ENCODE data around the gene KRT85. TPM values are rescaled to one million over a fixed set of nuclear protein-coding genes. Genes with fewer than 3 reads are reported as not detected.

The KRT85 gene
- total and polyA plus RNA-seq, 2 donors (not counting 3 experiments of a cell fraction or from before 2014, with no cell fraction given) = not detected

DNA sequence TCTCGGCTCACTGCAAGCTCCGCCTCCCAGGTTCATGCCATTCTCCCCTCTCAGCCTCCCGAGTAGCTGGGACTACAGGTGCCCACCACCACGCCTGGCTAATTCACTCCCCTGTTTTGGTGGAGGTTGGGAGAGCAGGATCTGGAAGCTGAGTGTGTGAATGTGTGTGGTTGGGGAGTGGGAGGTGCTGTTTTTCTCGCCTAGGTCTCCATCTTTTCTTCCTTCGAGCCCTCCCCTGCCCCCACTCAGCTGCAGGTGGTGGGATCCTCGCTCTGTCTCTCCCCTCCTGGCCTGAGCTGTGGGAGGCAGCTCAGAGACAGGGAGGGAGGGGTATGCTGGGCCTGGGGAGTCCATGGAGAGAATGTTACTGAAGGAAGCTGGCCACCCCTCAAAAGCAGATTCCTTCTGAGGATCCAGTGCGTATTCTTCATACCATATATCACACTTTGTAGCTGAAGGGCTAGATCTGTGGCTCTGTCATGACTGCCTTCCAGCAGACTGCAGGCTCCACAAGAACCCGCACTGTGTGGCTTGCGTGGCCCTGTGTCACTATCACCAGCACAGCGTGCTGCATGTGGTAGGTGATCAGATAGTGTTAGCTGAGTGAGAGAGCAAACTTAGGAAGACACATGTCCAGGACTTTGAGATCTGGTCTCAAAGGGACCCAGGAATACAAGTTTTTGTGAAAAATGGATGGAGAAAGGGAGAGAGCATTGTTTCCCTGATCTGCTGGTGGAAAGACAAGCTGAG lies 48.9 kb downstream of the KRT85 start:
- Histone ChIP-seq H4K20me1 (replicated peaks; ENCODE audit: control insufficient read depth, extremely low read depth, insufficient read depth, low read length) (no peaks in the 10 kb centered on the region), H2AFZ (ENCODE audit: low read depth, low read length) (no peak overlapping the region), H3K9me1 (replicated peaks; ENCODE audit: control insufficient read depth, extremely low read depth, insufficient read depth, low read length) (no peaks in the 10 kb centered on the region), H3K4me3 (replicated peaks in 1 of 3; ENCODE audit: insufficient read depth in 1 of 3, low read depth in 1 of 3, low read length in 3 of 3) (no peak overlapping the region), H3K27me3 (ENCODE audit: control insufficient read depth in 2 of 2, insufficient read depth in 2 of 2, low read length in 2 of 2) (peaks cover 27 to 43% of the 10 kb centered on the region in 2 experiments), H3K4me1 (ENCODE audit: control insufficient read depth, extremely low read depth, insufficient read depth, low read length) (no peaks in the 10 kb centered on the region), H3K9ac (replicated peaks; ENCODE audit: extremely low read depth, insufficient read depth, low read length) (no peak overlapping the region), H3K4me2 (ENCODE audit: insufficient read depth, low read length) (no peak overlapping the region), H3K27ac (ENCODE audit: insufficient read depth, low read depth, low read length) (no peak overlapping the region), H3K9me3 (replicated peaks; ENCODE audit: control insufficient read depth, insufficient read depth, low read length) (no peaks in the 10 kb centered on the region), H3K36me3 (ENCODE audit: control insufficient read depth in 2 of 2, extremely low read depth in 1 of 2, insufficient read depth in 2 of 2, low read length in 2 of 2) (no peaks in the 10 kb centered on the region), H3K79me2 (ENCODE audit: control insufficient read depth, insufficient read depth, low read length) (no peaks in the 10 kb centered on the region)
- TF ChIP-seq FOS (IDR thresholded peaks at IDR 0.05; ENCODE audit: borderline replicate concordance, insufficient read depth, low read length) = no peak
- TF ChIP-seq CTCF (IDR thresholded peaks at IDR 0.05; ENCODE audit: extremely low read depth in 1 of 2, insufficient read depth in 1 of 2, low read depth in 1 of 2, low read length in 2 of 2) = no peak
- TF ChIP-seq EZH2 (IDR thresholded peaks at IDR 0.05; ENCODE audit: borderline replicate concordance, low read depth, low read length, severe bottlenecking) = no peak
- no peak for TF ChIP-seq POLR2AphosphoS5 (IDR thresholded peaks at IDR 0.05; ENCODE audit: insufficient read depth, low read depth, low read length)
- no peak for TF ChIP-seq MYC (IDR thresholded peaks at IDR 0.05; ENCODE audit: low read depth, low read length)
- TF ChIP-seq, protein P1, sequence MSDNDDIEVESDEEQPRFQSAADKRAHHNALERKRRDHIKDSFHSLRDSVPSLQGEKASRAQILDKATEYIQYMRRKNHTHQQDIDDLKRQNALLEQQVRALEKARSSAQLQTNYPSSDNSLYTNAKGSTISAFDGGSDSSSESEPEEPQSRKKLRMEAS (IDR thresholded peaks at IDR 0.05; ENCODE audit: insufficient read depth, insufficient read length) = no peak
- CTCF ChIA-PET = interaction anchor here (0.6 to 1.4 kb wide), 6 partner anchors 8 to 39 kb away, joined by 3 to 10 read pairs (median 3); no protein-coding TSS in a partner anchor
- intact Hi-C loops (cut with micrococcal nuclease) (no loop called here), dilution Hi-C loops (cut with MboI; ENCODE audit: extremely low pct_ligation_motif_present, low sequenced_read_pairs) (no loop called here)
- BruUV-seq (replicated peaks) = no TSS peak
- DNase-seq (ENCODE audit: low read depth, low spot score) (no peak), FAIRE-seq (no peak)
- POLR2A ChIA-PET = no interaction called here

Data from endothelial cell of umbilical vein (primary cell).